Fibroblast of upper back skin (primary cell): ENCODE results near the gene SUGP2.

ENCODE experiments used
- DNase-seq: peaks from one replicate; pipeline ENCODE4 v3.0.0-alpha.2; 2013

The SUGP2 gene

DNA sequence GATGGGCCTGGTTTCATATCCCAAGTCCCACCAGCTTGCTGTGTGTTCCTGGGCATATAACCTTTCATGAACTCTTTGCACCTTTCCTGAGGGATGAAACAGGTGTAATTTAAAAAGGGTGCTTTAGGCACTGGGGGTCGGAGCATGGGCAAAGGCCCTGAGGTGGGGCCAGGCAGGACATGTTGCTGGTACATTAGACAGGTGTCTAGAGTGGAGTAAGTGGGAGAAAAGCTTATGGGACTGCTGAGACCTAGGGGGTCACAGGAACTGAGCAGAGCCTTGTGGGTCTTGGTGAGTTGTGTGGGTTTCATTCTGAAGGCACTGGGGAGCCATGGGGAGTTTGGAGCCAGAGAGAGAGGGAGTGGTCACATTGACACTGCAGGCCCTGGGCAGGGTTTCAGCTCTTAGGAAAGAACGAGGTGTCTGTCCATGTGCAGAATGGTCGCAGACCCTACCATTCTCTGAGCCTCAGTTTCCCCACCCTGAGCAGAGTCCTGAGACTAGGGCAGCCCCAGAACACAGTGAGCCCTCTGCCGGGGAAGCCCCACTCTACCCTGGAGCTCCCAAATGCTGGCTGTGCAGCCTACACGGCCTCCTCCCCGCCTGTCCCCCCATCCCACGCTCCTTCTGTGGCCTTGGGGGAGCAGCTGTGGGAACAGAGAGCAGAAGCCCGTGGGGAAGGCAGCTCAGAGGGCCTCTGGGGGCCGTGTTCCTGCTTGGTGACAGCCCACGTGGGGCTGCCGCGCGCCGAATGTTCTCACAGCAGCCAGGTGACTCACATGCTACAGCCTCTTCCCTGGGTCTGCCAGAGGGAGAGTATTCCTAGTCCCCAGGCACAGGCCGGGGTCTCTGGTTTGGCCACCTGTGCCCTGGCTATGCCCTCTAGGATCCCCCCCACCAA lies 85.0 kb downstream of the SUGP2 start:
- DNase-seq = no peak

DNA sequence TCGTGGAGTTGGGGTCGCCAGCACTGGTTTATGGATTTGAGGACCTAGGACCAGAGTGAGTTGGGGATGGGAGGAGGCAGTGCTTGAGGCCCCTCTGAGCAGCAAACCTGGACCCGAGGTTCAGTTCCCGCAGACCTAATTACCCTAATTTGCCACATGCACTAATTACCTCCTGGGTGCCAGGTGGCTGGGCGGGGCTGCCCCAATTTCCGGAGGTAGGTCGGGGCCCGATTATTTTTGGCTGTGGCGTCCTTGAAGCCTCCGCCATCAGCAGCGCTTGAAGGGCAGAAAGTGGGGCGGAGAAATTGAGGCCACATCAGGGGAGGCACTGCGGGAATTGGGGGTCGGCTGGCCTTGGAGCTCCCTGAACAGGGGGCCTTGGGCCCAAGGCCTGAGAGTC lies 86.4 kb downstream of the SUGP2 start:
- no peak for DNase-seq

DNA sequence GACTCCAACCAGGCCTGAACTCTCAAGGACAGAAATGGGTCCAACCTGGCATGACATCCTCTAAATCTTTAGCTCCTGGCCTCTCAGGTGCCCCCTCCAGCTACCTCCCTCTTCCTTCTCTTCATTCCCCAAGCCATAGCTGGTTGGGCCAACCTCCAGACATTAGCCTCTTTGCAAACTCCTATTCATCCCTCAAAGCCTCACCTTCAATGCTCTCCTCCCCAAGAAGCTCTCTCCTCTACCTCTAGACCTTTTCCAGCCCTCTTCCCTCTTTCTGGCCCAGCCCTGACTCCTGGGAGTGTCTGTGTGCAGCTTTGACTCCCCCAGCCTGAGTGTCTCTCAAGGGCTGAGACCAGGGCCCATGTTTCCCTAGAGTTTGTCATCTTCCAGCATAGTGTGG lies 87.0 kb downstream of the SUGP2 start:
- no peak for DNase-seq

DNA sequence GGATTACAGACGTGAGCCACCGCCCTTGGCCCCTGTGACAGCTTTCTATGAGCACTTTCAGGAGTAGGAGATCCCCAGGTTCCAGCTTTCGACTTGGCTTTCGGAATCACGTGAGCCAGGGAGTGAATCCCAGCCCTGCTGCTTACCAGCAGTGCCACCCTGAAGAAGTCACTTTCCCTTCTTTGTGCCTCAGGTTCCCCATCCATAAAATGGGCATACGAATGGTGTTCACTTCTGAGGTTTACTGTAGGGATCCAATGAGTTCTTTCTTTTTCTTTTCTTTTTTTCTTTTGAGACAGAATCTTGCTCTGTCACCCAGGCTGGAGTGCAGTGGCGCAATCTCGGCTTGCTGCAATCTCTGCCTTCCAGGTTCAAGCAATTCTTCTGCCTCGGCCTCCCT lies 88.0 kb downstream of the SUGP2 start:
- DNase-seq = no peak

DNA sequence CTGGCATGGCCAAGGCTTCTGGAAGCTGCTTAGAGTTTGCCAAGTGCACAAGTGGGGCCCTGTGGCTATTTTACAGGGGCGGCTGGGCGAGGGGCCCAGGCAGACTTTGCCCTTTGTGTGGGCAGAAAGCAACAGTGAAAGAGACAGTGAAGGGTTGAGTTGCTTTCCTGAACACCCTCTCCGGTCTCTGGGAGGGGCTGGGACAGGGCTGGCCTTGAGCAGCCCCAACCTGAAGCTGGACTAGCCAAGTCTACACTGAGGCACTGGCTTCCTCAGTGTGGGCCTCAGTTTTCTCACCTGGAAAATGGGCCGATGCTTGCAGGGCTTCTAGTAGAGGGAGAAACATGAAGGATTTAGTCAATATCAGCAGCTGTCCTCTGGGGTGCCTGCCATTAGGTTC lies 89.9 kb downstream of the SUGP2 start:
- no peak for DNase-seq

DNA sequence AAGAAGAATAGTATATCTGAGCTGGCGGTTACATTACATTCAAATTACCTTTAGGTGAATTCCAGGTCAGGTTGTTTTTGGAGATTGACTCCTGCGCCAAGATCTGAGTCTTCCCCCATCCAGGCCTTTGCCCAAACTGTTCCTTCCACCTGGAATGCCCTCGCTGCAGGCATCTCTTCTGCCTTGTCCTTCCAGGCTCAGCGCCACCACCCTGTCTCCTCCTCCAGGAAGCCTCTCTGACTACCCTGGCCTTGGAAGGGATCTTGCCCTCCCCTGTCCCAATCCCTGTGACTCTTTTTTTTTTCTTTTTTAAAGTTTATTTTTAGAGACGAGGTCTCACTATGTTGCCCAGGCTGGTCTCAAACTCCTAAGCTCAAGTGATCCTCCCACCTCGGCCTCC lies 90.6 kb downstream of the SUGP2 start:
- no peak for DNase-seq

DNA sequence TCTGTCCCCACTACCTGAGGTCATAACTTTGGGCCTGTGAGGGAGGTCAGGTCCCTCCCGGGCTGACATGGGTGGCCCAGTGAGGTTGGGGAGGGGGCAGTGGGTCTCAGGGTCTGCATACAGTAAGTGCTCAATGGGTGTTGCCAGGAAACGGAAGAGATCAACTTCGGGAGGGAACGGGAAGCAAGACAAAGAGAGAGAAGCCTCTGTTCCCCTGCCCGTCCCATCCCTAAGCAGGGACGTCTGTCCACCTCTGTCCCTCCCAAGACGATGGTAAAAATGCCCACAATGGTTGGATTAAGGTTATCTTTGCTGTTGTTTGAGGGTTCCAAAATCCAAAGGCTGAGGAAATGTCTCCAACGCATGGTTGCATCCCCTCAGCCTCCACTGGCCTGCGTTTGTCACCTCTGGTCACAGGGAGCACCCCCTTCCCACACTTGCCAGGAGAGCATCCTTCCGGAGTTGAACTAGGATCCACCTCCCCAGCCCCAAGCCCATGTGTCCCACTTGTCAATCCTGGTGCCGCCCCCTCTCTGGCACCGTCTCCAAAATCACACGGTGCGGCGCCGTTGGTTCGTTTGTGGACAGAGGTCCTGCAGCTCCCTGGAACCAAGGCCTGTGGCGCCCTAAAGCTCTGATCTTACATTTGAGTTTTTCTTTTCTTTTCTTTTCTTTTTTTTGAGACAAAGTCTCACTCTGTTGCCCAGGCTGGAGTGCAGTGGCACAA lies 91.5 kb downstream of the SUGP2 start:
- DNase-seq = no peak
